KOPT-K1 (cell line): ENCODE results near the gene TSHZ3.

Experiments
- H3K27ac ChIP-seq: fragments of 200-600 bp; sonication (generic); 2 replicates; pipeline ENCODE4 v1.5.1; 2016; ENCODE audit warnings: antibody characterized with exemption, mild to moderate bottlenecking, low read depth, low read length; ENCODE audit not compliant: poor library complexity, severe bottlenecking
- H3K36me3 ChIP-seq: fragments of 200-600 bp; sonication (generic); 2 replicates; pipeline ENCODE4 v1.5.1; 2017; ENCODE audit warnings: antibody characterized with exemption, mild to moderate bottlenecking, low read length, moderate library complexity; ENCODE audit not compliant: insufficient read depth
- H3K9me3 ChIP-seq: fragments of 200-600 bp; sonication (generic); 2 replicates; pipeline ENCODE4 v1.5.1; 2017; ENCODE audit warnings: antibody characterized with exemption, low read length, mild to moderate bottlenecking; ENCODE audit not compliant: insufficient read depth, poor library complexity, severe bottlenecking

Gene TSHZ3, protein sequence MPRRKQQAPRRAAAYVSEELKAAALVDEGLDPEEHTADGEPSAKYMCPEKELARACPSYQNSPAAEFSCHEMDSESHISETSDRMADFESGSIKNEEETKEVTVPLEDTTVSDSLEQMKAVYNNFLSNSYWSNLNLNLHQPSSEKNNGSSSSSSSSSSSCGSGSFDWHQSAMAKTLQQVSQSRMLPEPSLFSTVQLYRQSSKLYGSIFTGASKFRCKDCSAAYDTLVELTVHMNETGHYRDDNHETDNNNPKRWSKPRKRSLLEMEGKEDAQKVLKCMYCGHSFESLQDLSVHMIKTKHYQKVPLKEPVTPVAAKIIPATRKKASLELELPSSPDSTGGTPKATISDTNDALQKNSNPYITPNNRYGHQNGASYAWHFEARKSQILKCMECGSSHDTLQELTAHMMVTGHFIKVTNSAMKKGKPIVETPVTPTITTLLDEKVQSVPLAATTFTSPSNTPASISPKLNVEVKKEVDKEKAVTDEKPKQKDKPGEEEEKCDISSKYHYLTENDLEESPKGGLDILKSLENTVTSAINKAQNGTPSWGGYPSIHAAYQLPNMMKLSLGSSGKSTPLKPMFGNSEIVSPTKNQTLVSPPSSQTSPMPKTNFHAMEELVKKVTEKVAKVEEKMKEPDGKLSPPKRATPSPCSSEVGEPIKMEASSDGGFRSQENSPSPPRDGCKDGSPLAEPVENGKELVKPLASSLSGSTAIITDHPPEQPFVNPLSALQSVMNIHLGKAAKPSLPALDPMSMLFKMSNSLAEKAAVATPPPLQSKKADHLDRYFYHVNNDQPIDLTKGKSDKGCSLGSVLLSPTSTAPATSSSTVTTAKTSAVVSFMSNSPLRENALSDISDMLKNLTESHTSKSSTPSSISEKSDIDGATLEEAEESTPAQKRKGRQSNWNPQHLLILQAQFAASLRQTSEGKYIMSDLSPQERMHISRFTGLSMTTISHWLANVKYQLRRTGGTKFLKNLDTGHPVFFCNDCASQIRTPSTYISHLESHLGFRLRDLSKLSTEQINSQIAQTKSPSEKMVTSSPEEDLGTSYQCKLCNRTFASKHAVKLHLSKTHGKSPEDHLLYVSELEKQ

DNA sequence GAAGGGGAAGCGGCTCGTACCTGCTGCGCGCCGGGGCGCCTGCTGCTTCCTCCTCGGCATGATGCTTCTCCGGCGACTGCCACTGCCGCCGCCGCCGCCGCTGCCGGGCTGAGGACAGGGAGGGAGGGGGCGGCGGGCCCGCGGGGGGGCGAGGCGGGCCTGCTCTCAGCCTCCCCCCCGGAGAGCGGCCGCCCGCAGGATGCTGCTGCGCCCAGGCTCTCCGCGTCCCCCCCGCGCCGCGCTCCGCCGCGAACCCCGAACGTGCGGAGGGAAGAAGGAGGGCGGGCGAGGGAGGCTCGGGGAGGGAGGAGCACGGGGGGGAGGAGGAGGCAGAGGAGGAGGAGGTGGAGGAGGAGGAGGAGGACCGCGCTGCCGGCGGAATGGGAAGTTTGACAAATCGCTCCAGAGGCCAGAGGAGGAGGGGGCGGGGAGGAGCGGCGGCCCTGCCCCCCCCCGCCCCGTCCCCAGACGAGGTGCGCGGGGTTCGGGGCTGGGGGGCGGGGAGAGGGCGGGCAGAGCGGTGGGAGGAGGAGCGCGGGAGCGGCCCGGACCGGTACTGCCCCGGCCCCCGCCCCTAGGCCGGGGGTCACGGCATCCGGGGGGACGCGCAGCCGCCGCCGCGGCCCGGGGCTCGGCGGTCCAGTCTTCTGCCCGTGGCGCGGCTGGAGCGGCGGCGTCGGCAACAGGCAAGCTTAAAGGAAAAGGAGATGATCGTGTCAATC, at the start of gene TSHZ3:
TSHZ3 (minus strand) TSS at position 277 of the 722 bp plus-strand sequence; CDS start at position 60, 217 bp downstream.
- H3K27ac ChIP-seq, result no peak within 1 kb of the TSS
- H3K9me3 ChIP-seq, result no peaks in the 10 kb centered on the region
- H3K36me3 ChIP-seq, result no peaks in the 10 kb centered on the region

DNA sequence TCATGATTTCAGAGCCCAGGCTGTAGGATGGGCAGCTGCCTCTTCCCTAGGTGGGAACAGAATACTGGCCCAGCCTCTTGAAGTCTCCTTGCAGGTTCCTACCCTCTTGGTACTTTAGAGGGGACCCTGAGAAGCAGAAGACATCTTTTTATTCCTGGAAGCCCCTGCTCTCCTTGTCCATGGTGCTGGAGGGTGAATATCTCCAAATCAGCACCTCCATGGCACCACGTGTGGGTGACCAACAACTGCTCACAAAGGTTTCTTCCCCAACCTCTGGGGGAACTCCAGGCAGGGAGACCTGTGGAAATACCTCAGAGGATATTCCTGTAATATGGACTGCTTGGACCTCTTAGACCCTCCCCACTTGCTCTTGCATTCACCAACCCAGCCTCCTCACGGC, 48.1 kb upstream of the TSHZ3 start:
- Histone ChIP-seq H3K9me3 (no peaks in the 10 kb centered on the region), H3K36me3 (no peaks in the 10 kb centered on the region), H3K27ac (no peak overlapping the region)

DNA sequence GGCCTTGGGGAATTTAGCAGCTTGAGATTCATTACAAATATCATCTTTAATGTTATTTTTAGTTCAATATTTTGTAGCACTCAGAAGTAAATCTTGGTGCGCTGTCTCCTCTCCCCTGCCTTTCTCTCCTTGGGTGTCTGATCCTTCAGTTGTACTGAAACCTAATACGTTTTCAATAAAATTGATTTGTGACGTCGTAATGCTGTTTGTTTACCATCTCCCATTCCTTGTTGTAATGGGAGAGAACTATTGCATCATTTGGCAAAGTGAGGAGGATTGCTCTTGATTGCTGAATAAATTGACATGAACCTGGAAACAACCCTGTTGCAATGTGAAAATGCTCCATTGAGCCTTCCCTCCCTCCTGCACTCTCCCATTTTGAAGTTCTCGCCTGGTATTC, 43.2 kb upstream of the TSHZ3 start:
- no peaks in the 10 kb centered on the region for H3K36me3 ChIP-seq
- no peak overlapping the region for H3K27ac ChIP-seq
- H3K9me3 ChIP-seq, result no peaks in the 10 kb centered on the region

DNA sequence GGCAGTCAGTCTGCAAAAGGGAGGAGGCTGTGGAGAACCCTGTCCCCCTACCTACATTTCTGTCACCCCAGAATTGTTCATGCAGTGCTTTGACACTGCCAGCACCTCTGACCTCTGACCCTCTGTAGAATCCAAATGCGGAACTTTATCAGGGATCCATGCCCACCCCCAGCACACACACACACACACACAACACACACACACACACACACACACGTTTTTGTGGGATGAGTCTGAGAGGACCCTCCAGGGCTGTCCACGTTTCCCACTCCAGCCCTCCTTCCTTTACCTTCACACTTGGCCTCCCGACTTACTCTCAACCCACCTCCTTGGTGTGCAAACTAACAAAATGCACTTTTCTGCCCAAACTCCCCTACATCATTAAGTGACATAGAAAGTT, 42.3 kb upstream of the TSHZ3 start:
- Histone ChIP-seq H3K27ac (no peak overlapping the region), H3K9me3 (no peaks in the 10 kb centered on the region), H3K36me3 (no peaks in the 10 kb centered on the region)

DNA sequence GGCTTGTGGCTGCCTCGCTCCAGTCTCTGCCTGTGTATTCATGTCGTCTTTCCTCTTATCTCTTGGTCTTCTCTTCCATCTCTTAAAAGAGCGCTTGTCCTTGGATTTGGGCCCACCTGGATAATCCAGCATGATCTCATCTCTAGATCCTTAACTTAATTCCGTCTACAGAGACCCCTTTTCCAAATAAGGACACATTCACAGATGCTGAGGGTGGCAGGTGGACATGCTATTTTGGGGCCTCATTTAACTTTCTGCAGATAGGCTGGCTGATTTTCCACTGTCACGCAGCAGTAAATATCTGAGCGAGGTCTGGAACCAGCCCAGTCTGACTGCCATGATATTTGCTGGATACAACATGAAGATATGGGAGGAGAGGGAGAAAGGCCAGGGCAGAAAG, 41.5 kb upstream of the TSHZ3 start:
- H3K36me3 ChIP-seq, result no peaks in the 10 kb centered on the region
- no peaks in the 10 kb centered on the region for H3K9me3 ChIP-seq

DNA sequence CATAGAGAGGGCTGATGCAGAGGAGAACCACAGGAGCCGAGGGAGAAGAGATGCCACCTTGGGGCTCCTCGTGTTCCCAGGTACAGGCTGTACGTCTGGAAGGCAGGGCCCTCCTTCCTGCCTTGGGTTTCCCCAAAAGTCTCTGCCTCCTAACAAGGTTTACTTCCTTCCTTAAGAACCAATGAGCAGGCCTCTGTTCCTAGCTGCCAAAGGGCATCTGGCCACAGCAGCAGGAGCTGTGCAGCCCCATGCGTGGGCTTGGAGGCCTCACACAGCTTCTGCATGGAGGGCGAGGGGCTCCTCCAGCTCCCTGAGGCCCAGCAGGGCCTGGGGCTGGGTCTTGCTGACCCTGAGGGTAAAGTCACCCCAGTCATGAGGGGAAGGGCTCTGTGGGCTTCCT, 40.6 kb upstream of the TSHZ3 start:
- Histone ChIP-seq H3K36me3 (no peaks in the 10 kb centered on the region), H3K27ac (no peak overlapping the region), H3K9me3 (no peaks in the 10 kb centered on the region)

More for the DNA sequence above, 41.5 kb upstream of the TSHZ3 start:
- H3K27ac ChIP-seq, result no peak overlapping the region

DNA sequence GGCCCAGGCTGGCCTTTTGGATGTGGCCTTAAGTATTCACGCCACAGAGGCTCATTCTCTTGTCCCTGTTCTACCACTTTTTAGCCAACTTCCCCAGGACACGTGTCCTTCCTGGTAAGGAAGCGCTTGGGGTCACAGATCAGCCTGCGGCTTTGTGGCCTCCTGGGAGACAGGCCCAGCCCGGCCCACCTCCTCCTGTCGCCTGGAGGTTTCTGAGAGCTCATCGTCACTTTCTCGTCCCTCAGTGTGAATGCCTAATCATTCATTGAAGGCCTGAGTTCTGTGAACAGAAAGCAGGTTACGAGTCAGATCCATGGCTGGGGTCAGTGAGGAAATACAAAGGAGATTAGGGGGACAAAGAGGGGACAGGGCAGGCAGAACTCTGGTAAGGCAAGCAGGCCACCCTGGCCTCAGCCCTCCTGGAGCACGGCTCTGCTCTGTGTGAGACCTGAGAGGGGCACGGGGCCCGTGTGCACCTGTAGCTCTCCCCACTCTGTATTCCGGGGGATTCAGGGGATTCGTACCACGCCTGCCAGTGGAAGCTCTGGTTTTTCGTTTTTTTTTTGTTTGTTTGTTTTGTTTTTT, 38.6 kb upstream of the TSHZ3 start:
- Histone ChIP-seq H3K36me3 (no peaks in the 10 kb centered on the region), H3K27ac (no peak overlapping the region), H3K9me3 (no peaks in the 10 kb centered on the region)

DNA sequence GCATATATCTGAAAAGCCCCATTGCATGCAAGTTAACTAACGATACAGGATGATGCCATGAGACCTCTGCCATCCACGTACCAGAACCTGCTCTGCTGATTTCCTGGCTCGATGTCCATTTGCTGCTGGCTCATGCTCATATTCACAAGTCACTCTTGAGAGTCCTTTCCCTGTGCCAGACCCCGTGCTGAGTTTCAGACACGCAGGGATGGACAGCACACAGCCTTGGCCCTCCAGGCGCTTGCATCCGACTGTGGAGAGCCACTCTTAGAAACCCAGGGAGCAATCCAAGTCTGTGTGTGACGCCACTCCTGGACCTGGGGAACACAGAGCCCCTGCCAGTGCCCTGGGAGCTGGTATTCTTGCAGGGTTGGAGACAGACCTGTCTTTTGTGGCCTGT, 37.6 kb upstream of the TSHZ3 start:
- Histone ChIP-seq H3K27ac (no peak overlapping the region), H3K9me3 (no peaks in the 10 kb centered on the region), H3K36me3 (no peaks in the 10 kb centered on the region)

DNA sequence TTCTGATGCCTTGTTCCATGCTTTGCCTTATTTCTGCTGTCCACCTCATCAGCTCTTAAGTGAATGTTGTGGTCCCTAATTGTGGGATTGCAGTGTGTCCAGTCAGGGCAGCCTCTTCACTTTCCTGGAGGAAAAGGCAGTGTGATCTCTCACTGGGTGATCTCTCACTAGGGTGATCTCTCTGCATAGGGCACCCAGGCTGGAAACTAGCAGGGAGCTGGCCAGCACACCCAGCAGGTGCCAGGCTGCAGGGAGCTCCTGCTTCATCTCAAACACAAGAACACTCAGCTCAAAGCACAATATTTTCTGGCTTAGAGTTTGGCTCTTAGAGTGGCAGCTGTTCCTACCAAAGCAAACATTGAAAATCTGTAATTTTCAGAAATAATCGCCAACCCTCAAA, 36.5 kb upstream of the TSHZ3 start:
- H3K36me3 ChIP-seq, result no peaks in the 10 kb centered on the region
- no peak overlapping the region for H3K27ac ChIP-seq
- no peaks in the 10 kb centered on the region for H3K9me3 ChIP-seq

DNA sequence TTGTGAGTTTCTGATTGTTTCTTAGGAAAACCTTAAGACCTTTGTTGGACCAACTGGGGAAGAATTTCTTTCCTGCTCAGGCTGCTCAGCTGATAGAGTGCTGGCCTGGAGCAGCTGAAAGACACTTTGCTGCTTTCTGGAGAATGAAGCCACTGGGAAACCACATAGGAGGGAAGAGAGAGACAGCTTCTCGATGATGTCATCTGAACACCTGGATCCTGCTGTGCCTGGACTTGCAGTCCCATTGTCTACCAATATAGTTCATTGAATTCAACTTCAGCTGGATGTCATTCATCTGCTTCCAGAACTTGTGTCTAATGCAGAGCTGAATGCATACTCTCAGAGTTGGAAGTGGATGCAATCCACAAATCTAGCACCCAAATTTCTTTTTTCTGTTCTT, 34.3 kb upstream of the TSHZ3 start:
- no peaks in the 10 kb centered on the region for H3K36me3 ChIP-seq
- no peaks in the 10 kb centered on the region for H3K9me3 ChIP-seq
- no peak overlapping the region for H3K27ac ChIP-seq

DNA sequence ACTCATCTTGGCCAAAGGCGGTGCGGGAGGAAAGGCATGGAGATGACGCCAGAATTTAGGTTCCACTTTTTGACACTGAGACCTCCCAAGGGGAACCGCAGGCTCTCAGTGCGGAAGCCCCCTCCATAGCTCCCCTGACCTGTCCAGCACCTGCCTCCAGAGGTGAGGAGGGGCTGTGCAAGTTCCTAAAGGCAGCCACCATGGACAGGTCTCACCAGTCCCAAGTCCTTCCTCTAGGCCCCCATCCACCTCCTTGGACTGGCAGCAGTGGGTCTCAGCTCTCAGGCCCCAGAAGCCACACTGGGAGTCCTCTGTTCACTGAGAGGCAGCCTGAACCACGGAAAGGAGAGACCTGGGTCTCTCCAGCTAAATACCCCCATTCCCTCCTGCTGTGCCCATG, 31.6 kb upstream of the TSHZ3 start:
- H3K27ac ChIP-seq, result no peak overlapping the region
- no peaks in the 10 kb centered on the region for H3K36me3 ChIP-seq
- H3K9me3 ChIP-seq, result no peaks in the 10 kb centered on the region

DNA sequence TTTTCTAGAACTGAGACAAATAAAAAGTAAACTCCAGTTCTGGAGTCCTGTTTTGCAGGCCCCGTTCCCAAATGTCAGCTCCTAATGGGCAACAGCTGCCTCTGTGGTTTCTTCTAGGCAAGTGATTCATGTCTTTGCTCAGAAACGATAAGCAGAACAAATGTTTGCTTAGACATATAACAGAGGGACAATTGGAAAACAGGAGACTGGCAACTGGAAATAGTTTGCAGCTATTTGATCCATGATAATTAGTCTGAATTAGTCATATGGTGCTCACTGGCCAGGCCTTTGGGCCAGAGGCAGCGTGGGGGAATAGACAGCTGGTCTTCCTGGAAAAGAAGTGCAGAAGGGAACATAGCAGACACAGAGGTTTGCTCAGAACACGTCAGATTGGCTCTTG, 29.2 kb upstream of the TSHZ3 start:
- no peaks in the 10 kb centered on the region for H3K36me3 ChIP-seq
- no peaks in the 10 kb centered on the region for H3K9me3 ChIP-seq
- H3K27ac ChIP-seq, result no peak overlapping the region

DNA sequence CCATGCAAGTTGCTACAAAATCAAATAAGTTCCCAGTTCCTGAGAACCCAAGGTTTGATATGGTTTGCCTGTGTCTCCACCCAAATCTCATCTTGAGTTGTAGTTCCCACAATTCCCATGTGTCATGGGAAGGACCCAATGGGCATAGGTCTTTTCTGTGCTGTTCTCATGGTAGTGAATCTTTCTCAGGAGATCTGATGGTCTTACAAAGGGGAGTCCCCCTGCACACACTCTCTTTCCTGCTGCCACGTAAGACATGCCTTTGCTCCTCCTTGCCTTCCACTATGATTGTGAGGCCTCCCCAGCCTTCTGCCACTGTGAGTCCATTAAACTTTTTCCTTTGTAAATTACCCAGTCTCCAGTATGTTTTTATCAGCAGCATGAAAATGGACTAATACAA, 28.5 kb upstream of the TSHZ3 start:
- Histone ChIP-seq H3K27ac (no peak overlapping the region), H3K36me3 (no peaks in the 10 kb centered on the region), H3K9me3 (no peaks in the 10 kb centered on the region)

DNA sequence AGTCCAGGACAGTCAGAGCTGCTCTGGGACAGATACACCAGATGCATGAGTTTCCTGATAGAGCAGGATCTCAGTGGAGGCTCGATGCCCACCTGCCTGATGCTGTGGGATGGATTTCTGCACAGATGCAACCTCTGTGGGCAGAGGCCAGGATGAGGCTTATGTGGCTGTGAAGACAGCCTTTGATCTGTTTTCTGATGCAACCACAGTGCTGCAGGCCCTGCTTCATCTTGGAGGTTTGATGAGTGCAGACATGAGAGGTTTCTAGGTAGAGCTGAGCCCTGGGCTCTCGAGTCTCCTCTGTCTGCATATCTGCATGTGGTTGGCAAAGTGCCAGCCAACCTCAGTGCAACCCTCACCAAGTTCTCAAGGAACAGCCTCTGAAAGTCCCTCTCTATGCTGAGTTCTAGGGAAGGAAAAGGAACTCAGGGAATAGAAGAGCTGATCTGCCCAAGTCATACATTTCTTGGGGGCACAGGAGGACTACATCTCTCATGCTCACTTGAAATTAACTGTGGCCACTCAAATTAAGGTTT, 23.1 kb upstream of the TSHZ3 start:
- Histone ChIP-seq H3K9me3 (no peaks in the 10 kb centered on the region), H3K36me3 (no peaks in the 10 kb centered on the region), H3K27ac (no peak overlapping the region)
